Left ventricle myocardium inferior (tissue), 1 donor: ENCODE measurements around the gene ATP2A3. TPM values are rescaled to one million over a fixed set of nuclear protein-coding genes. Genes with fewer than 3 reads are reported as not detected.

Experiments
- DNase-seq: peaks from one replicate; pipeline ENCODE4 v3.0.0-alpha.2; 2020
- H3K27ac ChIP-seq: fragments of 200-600 bp; replicated peaks from 2 replicates; pipeline ENCODE4 v1.8.0; 2021
- H3K27me3 ChIP-seq: fragments of 200-600 bp; 2 replicates; pipeline ENCODE4 v1.8.0; 2021; ENCODE audit warnings: low read depth
- H3K36me3 ChIP-seq: fragments of 200-600 bp; 2 replicates; pipeline ENCODE4 v1.8.0; 2021
- H3K4me1 ChIP-seq: fragments of 200-600 bp; 2 replicates; pipeline ENCODE4 v1.8.0; 2021
- H3K4me3 ChIP-seq: fragments of 200-600 bp; 2 replicates; pipeline ENCODE4 v1.8.0; 2021; ENCODE audit warnings: mild to moderate bottlenecking, moderate library complexity
- H3K9me3 ChIP-seq: fragments of 200-600 bp; replicated peaks from 2 replicates; pipeline ENCODE4 v1.8.0; 2021
- CTCF ChIP-seq: fragments of 200-600 bp; IDR thresholded peaks from 2 replicates; pipeline ENCODE4 v1.8.0; 2021; ENCODE audit warnings: antibody characterized with exemption, mild to moderate bottlenecking, borderline replicate concordance
- intact Hi-C: fragments of 100-400 bp; cut with micrococcal nuclease; formaldehyde crosslinking; loops from one replicate; pipeline ENCODE4 v1.11.0; 2022
- total RNA-seq: library from RNA; stranded (reverse); fragmentation: NEBNext Ultra II Directional; extraction: Animal tissue kit (Norgen Biotek cat#: 25700); gene quantifications from one replicate; pipeline ENCODE4 v1.2.1, GENCODE V29; 2021
- donor health status: DM: no; HTN: yes; CAD: no; lungs with severe emphysema.

ATP2A3 gene
- total RNA-seq, 1 donor from 2014 or later: 8.6 TPM

GRCh38 chr17:3923466-3924190 lies 40.6 kb downstream of the ATP2A3 start:
- peaks cover 21% of the 10 kb centered on the region for H3K4me1 ChIP-seq
- H3K27me3 ChIP-seq: no peaks in the 10 kb centered on the region

GRCh38 chr17:3922765-3923164 lies 41.5 kb downstream of the ATP2A3 start:
- intact Hi-C loops: no loop called here
- no peak for TF ChIP-seq CTCF
- peaks cover 17% of the 10 kb centered on the region for H3K4me1 ChIP-seq
- H3K27ac ChIP-seq: no peak overlapping the region
- no peak overlapping the region for H3K4me3 ChIP-seq
- H3K9me3 ChIP-seq: no peaks in the 10 kb centered on the region
- no peak for DNase-seq
- H3K36me3 ChIP-seq: no peaks in the 10 kb centered on the region
- H3K27me3 ChIP-seq: no peaks in the 10 kb centered on the region

More at GRCh38 chr17:3923466-3924190, 40.6 kb downstream of the ATP2A3 start:
- Histone ChIP-seq H3K9me3 (no peaks in the 10 kb centered on the region), H3K4me3 (no peak overlapping the region), H3K36me3 (no peaks in the 10 kb centered on the region), H3K27ac (no peak overlapping the region)
- no peak for DNase-seq
- no peak for TF ChIP-seq CTCF
- intact Hi-C loops: no loop called here

- H3K36me3 ChIP-seq: no peaks in the 10 kb centered on the region
Observed at GRCh38 chr17:3921502-3922319, 42.5 kb downstream of the ATP2A3 start.

GRCh38 chr17:3921006-3921405 lies 43.2 kb downstream of the ATP2A3 start:
- Histone ChIP-seq H3K36me3 (no peaks in the 10 kb centered on the region), H3K27me3 (no peaks in the 10 kb centered on the region), H3K27ac (no peak overlapping the region), H3K4me1 (peaks cover 27% of the 10 kb centered on the region), H3K9me3 (no peaks in the 10 kb centered on the region), H3K4me3 (no peak overlapping the region)
- DNase-seq: no peak
- intact Hi-C loops: no loop called here
- no peak for TF ChIP-seq CTCF

More at GRCh38 chr17:3921502-3922319, 42.5 kb downstream of the ATP2A3 start:
- Histone ChIP-seq H3K27me3 (no peaks in the 10 kb centered on the region), H3K4me3 (no peak overlapping the region), H3K27ac (no peak overlapping the region), H3K9me3 (no peaks in the 10 kb centered on the region), H3K4me1 (peaks cover 20% of the 10 kb centered on the region)
- no peak for TF ChIP-seq CTCF
- no peak for DNase-seq
- intact Hi-C loops: no loop called here

- H3K4me1 ChIP-seq: peaks cover 30% of the 10 kb centered on the region
- TF ChIP-seq CTCF: no peak
- H3K27ac ChIP-seq: peak overlapping the region; percentile 72
- H3K27me3 ChIP-seq: no peaks in the 10 kb centered on the region
- no peak overlapping the region for H3K4me3 ChIP-seq
- H3K36me3 ChIP-seq: no peaks in the 10 kb centered on the region
- no peak for DNase-seq
- no peaks in the 10 kb centered on the region for H3K9me3 ChIP-seq
- intact Hi-C loops: no loop called here
Observed at GRCh38 chr17:3919123-3919624, 45.1 kb downstream of the ATP2A3 start.
